Measurements from ENCODE around the gene FAM200B. TPM values are rescaled to one million over a fixed set of nuclear protein-coding genes. Genes with fewer than 3 reads are reported as not detected.

FAM200B gene
- total RNA-seq, 1 donor from 2014 or later: 27.4 TPM

DNA sequence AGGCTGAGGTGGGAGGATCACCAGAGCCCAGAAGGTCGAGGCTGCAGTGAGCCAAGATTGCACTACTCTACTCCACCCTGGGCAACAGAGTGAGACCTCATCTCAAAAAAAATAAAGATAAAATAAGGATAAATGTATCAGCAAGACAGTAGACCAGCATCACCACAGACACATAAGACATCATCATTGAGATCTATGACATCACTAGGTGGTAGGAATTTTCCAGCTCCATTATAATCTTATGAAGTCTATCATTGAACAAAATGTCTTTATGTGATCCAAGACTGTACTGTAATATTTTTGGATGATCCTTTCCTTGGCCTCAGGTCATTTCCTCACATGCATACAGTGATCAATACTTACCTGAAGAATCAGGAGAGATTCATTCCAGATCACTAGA lies 8.3 kb upstream of the FAM200B start:
- TF ChIP-seq, protein P1, sequence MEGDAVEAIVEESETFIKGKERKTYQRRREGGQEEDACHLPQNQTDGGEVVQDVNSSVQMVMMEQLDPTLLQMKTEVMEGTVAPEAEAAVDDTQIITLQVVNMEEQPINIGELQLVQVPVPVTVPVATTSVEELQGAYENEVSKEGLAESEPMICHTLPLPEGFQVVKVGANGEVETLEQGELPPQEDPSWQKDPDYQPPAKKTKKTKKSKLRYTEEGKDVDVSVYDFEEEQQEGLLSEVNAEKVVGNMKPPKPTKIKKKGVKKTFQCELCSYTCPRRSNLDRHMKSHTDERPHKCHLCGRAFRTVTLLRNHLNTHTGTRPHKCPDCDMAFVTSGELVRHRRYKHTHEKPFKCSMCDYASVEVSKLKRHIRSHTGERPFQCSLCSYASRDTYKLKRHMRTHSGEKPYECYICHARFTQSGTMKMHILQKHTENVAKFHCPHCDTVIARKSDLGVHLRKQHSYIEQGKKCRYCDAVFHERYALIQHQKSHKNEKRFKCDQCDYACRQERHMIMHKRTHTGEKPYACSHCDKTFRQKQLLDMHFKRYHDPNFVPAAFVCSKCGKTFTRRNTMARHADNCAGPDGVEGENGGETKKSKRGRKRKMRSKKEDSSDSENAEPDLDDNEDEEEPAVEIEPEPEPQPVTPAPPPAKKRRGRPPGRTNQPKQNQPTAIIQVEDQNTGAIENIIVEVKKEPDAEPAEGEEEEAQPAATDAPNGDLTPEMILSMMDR (IDR thresholded peaks at IDR 0.05; ENCODE audit: partially characterized antibody, unreplicated experiment): no peak
- H3K4me3 Mint-ChIP-seq (ENCODE audit: unreplicated experiment): no peak overlapping the region
- H3K36me3 Mint-ChIP-seq (ENCODE audit: unreplicated experiment): no peaks in the 10 kb centered on the region
- no peak overlapping the region for H3K27ac Mint-ChIP-seq (ENCODE audit: unreplicated experiment)
- no peak for DNase-seq
- H3K27me3 Mint-ChIP-seq (ENCODE audit: unreplicated experiment): no peaks in the 10 kb centered on the region
- no peaks in the 10 kb centered on the region for H3K4me1 Mint-ChIP-seq (ENCODE audit: low read depth, unreplicated experiment)
- no peaks in the 10 kb centered on the region for H3K9me3 Mint-ChIP-seq (ENCODE audit: unreplicated experiment)

DNA sequence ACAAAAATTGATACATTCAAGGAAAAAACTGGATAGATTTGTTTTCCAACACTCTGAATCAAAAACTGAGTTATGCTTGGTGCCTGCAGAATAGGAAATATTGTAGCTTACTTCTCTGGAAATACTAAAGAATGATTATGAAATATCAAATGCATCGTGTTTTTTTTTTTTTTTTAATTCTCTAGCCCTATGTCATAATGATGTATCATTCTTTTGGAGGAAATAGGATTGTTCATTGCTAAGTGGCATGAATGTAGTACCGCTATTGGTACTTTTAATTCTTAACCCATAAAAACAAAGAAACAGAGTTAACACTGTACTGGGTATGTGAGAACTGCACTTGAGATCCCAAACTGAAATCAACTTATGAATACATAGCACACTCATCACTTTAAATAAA lies 7.6 kb upstream of the FAM200B start:
- Mint-ChIP-seq H3K36me3 (ENCODE audit: unreplicated experiment) (no peaks in the 10 kb centered on the region), H3K4me3 (ENCODE audit: unreplicated experiment) (no peak overlapping the region), H3K27ac (ENCODE audit: unreplicated experiment) (no peak overlapping the region), H3K4me1 (ENCODE audit: low read depth, unreplicated experiment) (peaks cover 2% of the 10 kb centered on the region), H3K9me3 (ENCODE audit: unreplicated experiment) (peaks cover 2% of the 10 kb centered on the region), H3K27me3 (ENCODE audit: unreplicated experiment) (no peaks in the 10 kb centered on the region)
- DNase-seq: no peak
- TF ChIP-seq, protein P1 (IDR thresholded peaks at IDR 0.05; ENCODE audit: partially characterized antibody, unreplicated experiment): no peak

DNA sequence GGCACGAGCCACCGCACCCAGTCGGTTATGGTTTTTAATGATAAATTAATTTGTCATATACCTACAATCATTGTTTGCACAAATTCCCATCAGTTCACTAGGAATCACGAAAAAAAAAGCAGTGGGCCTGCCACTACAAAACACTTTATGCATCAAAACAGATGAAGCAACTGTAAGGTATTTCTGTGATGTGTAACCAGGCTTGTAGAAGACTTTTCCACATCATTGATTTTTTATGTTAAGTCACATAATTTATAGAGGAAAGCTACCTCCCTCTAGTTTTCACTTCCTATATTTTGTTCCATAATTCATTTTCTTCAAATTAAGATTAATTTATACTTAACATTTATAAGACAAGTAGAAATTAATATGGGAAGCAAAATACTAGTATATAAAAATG lies 6.7 kb upstream of the FAM200B start:
- no peak overlapping the region for H3K27ac Mint-ChIP-seq (ENCODE audit: unreplicated experiment)
- H3K4me3 Mint-ChIP-seq (ENCODE audit: unreplicated experiment): no peak overlapping the region

DNA sequence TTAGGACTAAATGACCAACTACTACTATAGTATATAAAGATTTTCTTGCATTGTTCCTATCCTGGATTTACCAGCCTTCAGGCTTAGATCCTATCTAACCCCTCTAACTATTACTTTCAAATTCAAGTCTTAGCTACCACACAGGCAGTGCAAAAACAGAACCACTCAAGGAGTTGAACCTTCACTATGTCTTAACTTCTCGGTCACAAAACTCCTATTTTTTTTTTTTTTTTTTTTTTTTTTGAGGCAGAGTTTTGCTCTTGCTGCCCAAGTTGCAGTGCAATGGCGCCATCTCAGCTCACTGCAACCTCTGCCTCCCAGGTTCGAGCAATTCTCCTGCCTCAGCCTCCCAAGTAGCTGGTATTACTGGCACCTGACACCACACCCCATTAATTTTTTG lies 6.3 kb upstream of the FAM200B start:
- Mint-ChIP-seq H3K27ac (ENCODE audit: unreplicated experiment) (no peak overlapping the region), H3K9me3 (ENCODE audit: unreplicated experiment) (peaks cover 2% of the 10 kb centered on the region), H3K27me3 (ENCODE audit: unreplicated experiment) (no peaks in the 10 kb centered on the region), H3K4me3 (ENCODE audit: unreplicated experiment) (no peak overlapping the region), H3K4me1 (ENCODE audit: low read depth, unreplicated experiment) (peaks cover 5% of the 10 kb centered on the region), H3K36me3 (ENCODE audit: unreplicated experiment) (no peaks in the 10 kb centered on the region)
- TF ChIP-seq, protein P1 (IDR thresholded peaks at IDR 0.05; ENCODE audit: partially characterized antibody, unreplicated experiment): no peak
- DNase-seq: no peak

More for the DNA sequence above, 6.7 kb upstream of the FAM200B start:
- Mint-ChIP-seq H3K4me1 (ENCODE audit: low read depth, unreplicated experiment) (peaks cover 3% of the 10 kb centered on the region), H3K36me3 (ENCODE audit: unreplicated experiment) (no peaks in the 10 kb centered on the region), H3K9me3 (ENCODE audit: unreplicated experiment) (peaks cover 2% of the 10 kb centered on the region), H3K27me3 (ENCODE audit: unreplicated experiment) (no peaks in the 10 kb centered on the region)
- no peak for DNase-seq
- TF ChIP-seq, protein P1 (IDR thresholded peaks at IDR 0.05; ENCODE audit: partially characterized antibody, unreplicated experiment): no peak

DNA sequence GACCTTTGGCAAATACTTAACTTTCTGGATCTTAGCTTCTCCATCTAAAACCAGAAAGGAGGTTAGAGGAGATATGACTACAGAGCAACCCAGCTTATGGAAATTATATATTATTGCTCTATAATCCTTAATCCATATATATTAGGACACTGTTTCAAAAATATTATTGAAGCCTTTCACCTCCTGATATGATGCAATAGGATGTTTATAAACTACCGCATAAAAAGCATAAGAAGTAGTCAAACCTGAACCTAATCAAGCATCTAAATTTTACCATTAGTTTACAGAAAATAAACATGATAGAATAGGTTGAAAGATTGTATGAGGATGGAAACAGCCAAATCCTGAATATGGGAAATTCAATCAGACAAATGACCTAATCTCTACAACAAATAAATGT lies 5.6 kb upstream of the FAM200B start:
- TF ChIP-seq, protein P1 (IDR thresholded peaks at IDR 0.05; ENCODE audit: partially characterized antibody, unreplicated experiment): no peak
- DNase-seq: no peak
- H3K27ac Mint-ChIP-seq (ENCODE audit: unreplicated experiment): no peak overlapping the region
- no peaks in the 10 kb centered on the region for H3K36me3 Mint-ChIP-seq (ENCODE audit: unreplicated experiment)
- peaks cover 2% of the 10 kb centered on the region for H3K9me3 Mint-ChIP-seq (ENCODE audit: unreplicated experiment)
- peaks cover 5% of the 10 kb centered on the region for H3K4me1 Mint-ChIP-seq (ENCODE audit: low read depth, unreplicated experiment)
- no peak overlapping the region for H3K4me3 Mint-ChIP-seq (ENCODE audit: unreplicated experiment)
- no peaks in the 10 kb centered on the region for H3K27me3 Mint-ChIP-seq (ENCODE audit: unreplicated experiment)
